MM.1S (cell line): Measurements from ENCODE around the gene NEIL1.

Experiments
- CTCF ChIP-seq: fragments of 300-600 bp; sonication (generic); IDR thresholded peaks from 2 replicates; pipeline ENCODE4 v1.5.1; 2016; ENCODE audit warnings: antibody characterized with exemption, low read length, mixed read lengths
- EZH2 ChIP-seq: fragments of 300-600 bp; sonication (generic); optimal IDR thresholded peaks from 2 replicates; pipeline ENCODE3; 2017; ENCODE audit warnings: low read depth, mild to moderate bottlenecking, antibody characterized with exemption, low read length, mixed read lengths
- EZH2phosphoT487 ChIP-seq: fragments of 300-600 bp; sonication (generic); IDR thresholded peaks from 2 replicates; pipeline ENCODE4 v1.6.1; 2018; ENCODE audit warnings: antibody characterized with exemption, low read length

GRCh38 chr15:75325922-75326321 is 20.9 kb upstream of the NEIL1 start:
- TF ChIP-seq CTCF (no peak), EZH2 (no peak), EZH2phosphoT487 (no peak)
